Measurements from ENCODE around the gene CDKN1A.

Gene CDKN1A

GRCh38 chr6:36683145-36683655, 4.7 kb downstream of the CDKN1A start:
- no peak overlapping the region; the same call in 1 of the 2 replicates for H3K4me3 ChIP-seq (ENCODE audit: control insufficient read depth, low read depth, low read length)
- TF ChIP-seq CTCF (IDR thresholded peaks at IDR 0.05; ENCODE audit: control insufficient read depth, insufficient read depth, low read depth, low read length, missing control alignments) = no peak
- DNase-seq (ENCODE audit: low read depth) = no peak

GRCh38 chr6:36683656-36684446, 5.3 kb downstream of the CDKN1A start:
- no peak for TF ChIP-seq CTCF (IDR thresholded peaks at IDR 0.05; ENCODE audit: control insufficient read depth, insufficient read depth, low read depth, low read length, missing control alignments)
- no peak for DNase-seq (ENCODE audit: low read depth)
- H3K4me3 ChIP-seq (ENCODE audit: control insufficient read depth, low read depth, low read length) = no peak overlapping the region

GRCh38 chr6:36684447-36684812, 5.9 kb downstream of the CDKN1A start:
- no peak overlapping the region for H3K4me3 ChIP-seq (ENCODE audit: control insufficient read depth, low read depth, low read length)
- DNase-seq (ENCODE audit: low read depth) = no peak
- no peak for TF ChIP-seq CTCF (IDR thresholded peaks at IDR 0.05; ENCODE audit: control insufficient read depth, insufficient read depth, low read depth, low read length, missing control alignments)

- H3K4me3 ChIP-seq (ENCODE audit: control insufficient read depth, low read depth, low read length) = no peak overlapping the region
- TF ChIP-seq CTCF (IDR thresholded peaks at IDR 0.05; ENCODE audit: control insufficient read depth, insufficient read depth, low read depth, low read length, missing control alignments) = no peak
- DNase-seq (ENCODE audit: low read depth) = no peak
Observed at GRCh38 chr6:36685166-36685924, 6.8 kb downstream of the CDKN1A start.

DNA sequence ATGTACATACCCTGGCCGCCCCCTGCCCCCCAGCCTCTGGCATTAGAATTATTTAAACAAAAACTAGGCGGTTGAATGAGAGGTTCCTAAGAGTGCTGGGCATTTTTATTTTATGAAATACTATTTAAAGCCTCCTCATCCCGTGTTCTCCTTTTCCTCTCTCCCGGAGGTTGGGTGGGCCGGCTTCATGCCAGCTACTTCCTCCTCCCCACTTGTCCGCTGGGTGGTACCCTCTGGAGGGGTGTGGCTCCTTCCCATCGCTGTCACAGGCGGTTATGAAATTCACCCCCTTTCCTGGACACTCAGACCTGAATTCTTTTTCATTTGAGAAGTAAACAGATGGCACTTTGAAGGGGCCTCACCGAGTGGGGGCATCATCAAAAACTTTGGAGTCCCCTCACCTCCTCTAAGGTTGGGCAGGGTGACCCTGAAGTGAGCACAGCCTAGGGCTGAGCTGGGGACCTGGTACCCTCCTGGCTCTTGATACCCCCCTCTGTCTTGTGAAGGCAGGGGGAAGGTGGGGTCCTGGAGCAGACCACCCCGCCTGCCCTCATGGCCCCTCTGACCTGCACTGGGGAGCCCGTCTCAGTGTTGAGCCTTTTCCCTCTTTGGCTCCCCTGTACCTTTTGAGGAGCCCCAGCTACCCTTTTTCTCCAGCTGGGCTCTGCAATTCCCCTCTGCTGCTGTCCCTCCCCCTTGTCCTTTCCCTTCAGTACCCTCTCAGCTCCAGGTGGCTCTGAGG, 7.6 kb downstream of the CDKN1A start:
- no peak overlapping the region for H3K4me3 ChIP-seq (ENCODE audit: control insufficient read depth, low read depth, low read length)
- TF ChIP-seq CTCF (IDR thresholded peaks at IDR 0.05; ENCODE audit: control insufficient read depth, insufficient read depth, low read depth, low read length, missing control alignments) = no peak
- DNase-seq (ENCODE audit: low read depth) = no peak
